LoVo (cell line): Measurements from ENCODE around the gene ARF1.
"Not testable (repeated sequence)": the region's sequence is repeated elsewhere in the genome, so short reads cannot be mapped to it uniquely, and the experiment has no call there.

Source experiments
- DNase-seq: peaks from one replicate; pipeline ENCODE4 v3.0.0-alpha.2; 2016; ENCODE audit warnings: low spot score

Gene ARF1

GRCh38 chr1:228102791-228103620 is 20.5 kb downstream of the ARF1 start, which contains the start of gene C1orf35:
TSS of gene C1orf35 (minus strand) at chr1:228103325. CDS start at chr1:228103227, 98 bp downstream.
- DNase-seq, result peak; percentile 92

GRCh38 chr1:228104526-228105269 is 22.2 kb downstream of the ARF1 start:
- no peak for DNase-seq

GRCh38 chr1:228105270-228105995 is 22.9 kb downstream of the ARF1 start:
- DNase-seq, result no peak

GRCh38 chr1:228105996-228106799 is 23.7 kb downstream of the ARF1 start:
- no peak for DNase-seq

GRCh38 chr1:228106800-228107054 is 24.2 kb downstream of the ARF1 start:
- DNase-seq, result no peak

GRCh38 chr1:228107636-228108035 is 25.1 kb downstream of the ARF1 start:
- DNase-seq, result no peak

- DNase-seq, result no peak
These were observed 25.7 kb downstream of the ARF1 start for GRCh38 chr1:228108055-228108690.

- no peak for DNase-seq
These were observed 26.2 kb downstream of the ARF1 start for GRCh38 chr1:228108742-228109072.

GRCh38 chr1:228109073-228109961 is 26.8 kb downstream of the ARF1 start, which contains the start of gene MRPL55:
TSS of gene MRPL55 (minus strand) at chr1:228109299. CDS start at chr1:228108260, 1,039 bp downstream.
- DNase-seq, result peak; percentile 96

- peak; percentile 26 for DNase-seq
These were observed 27.5 kb downstream of the ARF1 start for GRCh38 chr1:228109962-228110488.

- no peak for DNase-seq
These were observed 28.0 kb downstream of the ARF1 start for GRCh38 chr1:228110556-228110955.

- DNase-seq, result not testable (repeated sequence)
These were observed 28.8 kb downstream of the ARF1 start for GRCh38 chr1:228111315-228111714.

- DNase-seq, result no peak
These were observed 29.7 kb downstream of the ARF1 start for GRCh38 chr1:228112167-228112566.

- DNase-seq, result no peak
These were observed 30.1 kb downstream of the ARF1 start for GRCh38 chr1:228112617-228113016.

GRCh38 chr1:228114827-228115226 is 32.3 kb downstream of the ARF1 start:
- no peak for DNase-seq

- no peak for DNase-seq
These were observed 34.8 kb downstream of the ARF1 start for GRCh38 chr1:228117335-228117734.

- DNase-seq, result no peak
These were observed 35.5 kb downstream of the ARF1 start for GRCh38 chr1:228118040-228118439.

GRCh38 chr1:228120351-228120750 is 37.8 kb downstream of the ARF1 start:
- DNase-seq, result no peak

GRCh38 chr1:228120857-228121489 is 38.5 kb downstream of the ARF1 start:
- peak; percentile 53 for DNase-seq
